HepG2 (cell line): Measurements from ENCODE around the gene BTBD19. TPM values are rescaled to one million over a fixed set of nuclear protein-coding genes. Genes with fewer than 3 reads are reported as not detected.

Experiments used
- ATAC-seq: fragments of 200-7000 bp; cut with Tn5 transposase; 3 replicates; pipeline ENCODE4 v1.9.1; 2020; ENCODE audit warnings: mild to moderate bottlenecking, moderate library complexity
- BruUV-seq: library from RNA; stranded (reverse); fragments of 400-500 nt; replicated peaks from 2 replicates; lab custom pipeline; 2021; lab: Mats Ljungman, UMichigan
- CTCF ChIA-PET: fragments of 300-600 bp; formaldehyde crosslinking; extraction: SDS; loops from one replicate; lab custom pipeline; 2021; ENCODE audit warnings: low total read pairs, inconsistent platforms, low intra/inter-chr PET ratio; lab: Yijun Ruan, JAX
- POLR2A ChIA-PET: fragments of 350-600 bp; sonication (Branson Sonifier 250); formaldehyde crosslinking; loops from one replicate; lab custom pipeline; 2020; ENCODE audit warnings: antibody characterized with exemption, inconsistent platforms; lab: Yijun Ruan, JAX
- DNase-seq: peaks from one replicate; pipeline ENCODE4 v3.0.0-alpha.2; 2015; ENCODE audit warnings: low spot score
- FAIRE-seq: peaks from 3 replicates; lab custom pipeline; 2011; peaks lifted over from hg19 to GRCh38; lab: Jason Lieb, UNC
- H2AFZ ChIP-seq: one replicate; pipeline ENCODE4 v1.6.1; 2011; ENCODE audit warnings: low read length, inconsistent platforms
- H3K27ac ChIP-seq: fragments of 300-600 bp; 3 replicates; pipeline ENCODE4 v1.8.0; 2011; ENCODE audit warnings: mixed run types, mild to moderate bottlenecking, mixed read lengths, low read length, inconsistent platforms; ENCODE audit not compliant: insufficient read depth; ENCODE audit errors: extremely low read length
- H3K27me3 ChIP-seq, 2 experiments: fragments of 200-600 bp in 1 of 2; 2 replicates in 1 of 2; 3 replicates in 1 of 2; pipeline versions ENCODE4 v1.6.0 to v1.8.0; 2011; ENCODE audit warnings: low read length in 2 of 2, mild to moderate bottlenecking in 2 of 2, moderate library complexity in 2 of 2, inconsistent platforms in 1 of 2; ENCODE audit not compliant: insufficient read depth in 2 of 2, control insufficient read depth in 1 of 2
- H3K36me3 ChIP-seq, 2 experiments: fragments of 200-600 bp in 1 of 2; replicated peaks in 1 of 2; 2 replicates in 1 of 2; 3 replicates in 1 of 2; pipeline versions ENCODE4 v1.5.1 to v1.8.0; 2011; ENCODE audit warnings: low read length in 2 of 2, inconsistent platforms in 1 of 2; ENCODE audit not compliant: insufficient read depth in 2 of 2, control insufficient read depth in 1 of 2
- H3K4me1 ChIP-seq: 2 replicates; pipeline ENCODE4 v1.5.1; 2012; ENCODE audit warnings: low read length, inconsistent platforms; ENCODE audit not compliant: insufficient read depth
- H3K4me2 ChIP-seq: 2 replicates; pipeline ENCODE4 v1.6.0; 2011; ENCODE audit warnings: low read depth, low read length, inconsistent platforms
- H3K4me3 ChIP-seq, 3 experiments: fragments of 200-600 bp in 1 of 3; sonication (generic), shearing (Covaris generic) in 1 of 3; replicated peaks in 1 of 3; 2 replicates each; pipeline ENCODE4 v1.5.1; 2011 to 2016; ENCODE audit warnings: low read length in 3 of 3, inconsistent platforms in 2 of 3, low read depth in 2 of 3, mild to moderate bottlenecking in 2 of 3, control low read depth in 1 of 3, mixed read lengths in 1 of 3; ENCODE audit not compliant: insufficient read depth in 1 of 3
- H3K79me2 ChIP-seq: one replicate; pipeline ENCODE4 v1.6.1; 2011; ENCODE audit warnings: low read length, inconsistent platforms; ENCODE audit not compliant: insufficient read depth
- H3K9ac ChIP-seq: 2 replicates; pipeline ENCODE4 v1.6.0; 2011; ENCODE audit warnings: mild to moderate bottlenecking, low read depth, low read length, inconsistent platforms; ENCODE audit not compliant: insufficient read depth
- H3K9me3 ChIP-seq: 2 replicates; pipeline ENCODE4 v1.5.1; 2012; ENCODE audit warnings: mild to moderate bottlenecking, low read length
- H4K20me1 ChIP-seq: 2 replicates; pipeline ENCODE4 v1.6.0; 2011; ENCODE audit warnings: inconsistent platforms, mild to moderate bottlenecking, low read length, moderate library complexity; ENCODE audit not compliant: insufficient read depth
- FIP1L1 ChIP-seq: fragments of 200-400 bp; formaldehyde crosslinking; IDR thresholded peaks from 2 replicates; pipeline ENCODE4 v1.6.1; 2018; ENCODE audit warnings: low read depth, mild to moderate bottlenecking, low read length, moderate library complexity, borderline replicate concordance; ENCODE audit not compliant: insufficient read depth
- GLI4 ChIP-seq: sonication (generic); formaldehyde crosslinking; IDR thresholded peaks from 2 replicates; pipeline ENCODE4 v1.5.1; 2020; ENCODE audit warnings: missing genetic modification reagents, mild to moderate bottlenecking, moderate library complexity, borderline replicate concordance
- KDM4B ChIP-seq: sonication (generic); formaldehyde crosslinking; IDR thresholded peaks from 2 replicates; pipeline ENCODE4 v1.4.0; 2020; ENCODE audit warnings: missing genetic modification reagents
- NR3C1 ChIP-seq: sonication (generic); formaldehyde crosslinking; IDR thresholded peaks from 2 replicates; pipeline ENCODE4 v1.4.0; 2020; ENCODE audit warnings: missing genetic modification reagents
- TBL1XR1 ChIP-seq: fragments of 150-350 bp; IDR thresholded peaks from 2 replicates; pipeline ENCODE4 v1.6.1; 2014; ENCODE audit warnings: borderline replicate concordance, low read length; ENCODE audit not compliant: partially characterized antibody
- TGIF2 ChIP-seq: IDR thresholded peaks from 2 replicates; pipeline ENCODE4 v1.6.1; 2016; ENCODE audit warnings: control low read depth, missing compliant biosample characterization
- ZFP1 ChIP-seq: IDR thresholded peaks from 2 replicates; pipeline ENCODE4 v1.6.1; 2016
- ZFP36 ChIP-seq: fragments of 150-350 bp; IDR thresholded peaks from 2 replicates; pipeline ENCODE4 v1.6.1; 2018; ENCODE audit warnings: borderline replicate concordance, low read length, low read depth; ENCODE audit not compliant: partially characterized antibody
- ZNF44 ChIP-seq: sonication (generic); formaldehyde crosslinking; IDR thresholded peaks from 2 replicates; pipeline ENCODE4 v1.5.1; 2020; ENCODE audit warnings: mild to moderate bottlenecking, missing genetic modification reagents
- ZNF883 ChIP-seq: sonication (generic); formaldehyde crosslinking; IDR thresholded peaks from 2 replicates; pipeline ENCODE4 v1.5.1; 2020; ENCODE audit warnings: mild to moderate bottlenecking, missing genetic modification reagents; ENCODE audit errors: not compliant biosample characterization
- ZSCAN9 ChIP-seq: IDR thresholded peaks from 2 replicates; pipeline ENCODE4 v1.6.1; 2016; ENCODE audit warnings: borderline replicate concordance
- WGBS: methylation state at CpG from one replicate; pipeline ENCODE4 v1.1.6; 2017; ENCODE audit warnings: low lambda C conversion rate; 5-methylcytosine and 5-hydroxymethylcytosine counted together
- in situ Hi-C: cut with HindIII; loops from 2 replicates; pipeline ENCODE4 v1.10.0; 2017; ENCODE audit warnings: low pct_unique_long_range_greater_than_20kb; ENCODE audit not compliant: extremely low pct_ligation_motif_present
- intact Hi-C: fragments of 100-400 bp; cut with micrococcal nuclease; formaldehyde crosslinking; loops from one replicate; pipeline ENCODE4 v1.10.0; 2022; ENCODE audit not compliant: unreplicated experiment
- polyA plus RNA-seq, 8 experiments: library from polyadenylated mRNA; depleted of rRNA in 3 of 8; stranded (reverse) in 7 of 8; unstranded in 1 of 8; fragments of >200 nt; fragmentation: Illumina TruSeq in 4 of 8; extraction: Trizol in 4 of 8; gene quantifications; 2 replicates each; pipeline versions ENCODE4 v1.2.1 to v1.2.3, GENCODE V29; 2011 to 2016; ENCODE audit warnings: low read depth in 4 of 8, missing spikeins in 1 of 8, mixed read lengths in 1 of 8; ENCODE audit not compliant: insufficient read depth in 1 of 8
- total RNA-seq, 5 experiments: library from RNA; depleted of rRNA; stranded (reverse); fragments of >200 nt; fragmentation: Illumina TruSeq; extraction: Trizol; gene quantifications; 2 replicates each; pipeline ENCODE4 v1.2.3, GENCODE V29; 2016; ENCODE audit warnings: low read depth in 1 of 5
- TF ChIP-seq, protein P1 (sequence below): sonication (generic); formaldehyde crosslinking; IDR thresholded peaks from 2 replicates; pipeline ENCODE4 v1.5.1; 2020; ENCODE audit warnings: missing genetic modification reagents, mild to moderate bottlenecking, borderline replicate concordance
- TF ChIP-seq, protein P2 (sequence below), 2 experiments: sonication (generic) in 1 of 2; formaldehyde crosslinking in 1 of 2; IDR thresholded peaks; 2 replicates each; pipeline versions ENCODE4 v1.6.1 to v1.9.0; 2014 to 2022; ENCODE audit warnings: antibody characterized with exemption in 1 of 2, borderline replicate concordance in 1 of 2, inconsistent platforms in 1 of 2, low read depth in 1 of 2, missing genetic modification reagents in 1 of 2
- TF ChIP-seq, protein P3 (sequence below): sonication (generic); formaldehyde crosslinking; IDR thresholded peaks from 2 replicates; pipeline ENCODE4 v1.4.0; 2020; ENCODE audit warnings: mild to moderate bottlenecking, missing genetic modification reagents

The BTBD19 gene
- total and polyA plus RNA-seq, 2 of the 13 experiments (the other 11 are each of a cell fraction or from before 2014, with no cell fraction given), result 2.7 to 6.7 TPM

DNA sequence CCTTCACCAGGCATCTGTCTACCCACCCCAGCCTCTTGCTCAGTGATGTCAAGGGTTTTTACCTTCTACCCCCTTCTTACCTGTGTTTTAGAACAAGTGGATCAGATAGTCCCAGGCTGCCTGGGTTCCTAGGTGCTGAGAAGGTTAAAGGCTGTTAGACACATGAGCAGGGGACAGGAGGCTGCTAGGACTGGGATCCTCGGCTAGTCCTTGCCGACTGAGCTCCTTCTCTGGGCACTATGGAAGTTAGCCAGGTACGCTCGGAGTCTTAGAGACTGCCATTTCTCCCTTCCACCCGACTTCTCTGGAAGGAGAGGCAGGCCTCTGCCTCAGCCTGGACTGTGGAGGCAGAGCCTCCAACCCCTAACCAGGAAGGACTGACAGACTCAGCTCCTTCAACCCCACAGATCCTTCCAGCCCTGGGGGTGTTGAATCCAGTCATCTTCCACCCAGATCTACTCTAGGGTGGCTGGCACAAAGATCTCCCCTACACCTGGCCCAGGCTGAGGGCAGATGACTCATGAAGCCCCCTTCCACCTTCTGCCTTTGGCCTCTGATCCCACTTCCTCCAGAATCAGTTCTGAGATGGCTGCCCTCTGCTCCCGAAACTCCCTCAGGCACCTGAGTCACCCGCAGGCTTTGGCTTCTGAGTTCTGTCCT lies 1.5 kb upstream of the BTBD19 start, which contains the start of gene DYNLT4:
Gene DYNLT4, minus strand, starts transcription at position 648 of the 660 bp plus-strand sequence. CDS start 683 bp downstream, outside the sequence.
- Histone ChIP-seq H3K36me3 (peaks cover 6 to 38% of the 10 kb centered on the region in 2 experiments; a peak in 4 of 5 replicates), H3K27me3 (no peaks in the 10 kb centered on the region), H3K4me3 (peak within 1 kb of the TSS; percentile 70 to 87 (median 78)), H2AFZ (no peak within 1 kb of the TSS), H3K4me1 (peaks cover 73% of the 10 kb centered on the region), H3K79me2 (peaks cover 14% of the 10 kb centered on the region), H3K27ac (peak within 1 kb of the TSS; percentile 100), H3K9ac (peak within 1 kb of the TSS; percentile 99), H4K20me1 (0 out of 2 replicates have a peak, but pooled peaks cover 6% of the 10 kb centered on the region), H3K4me2 (peak within 1 kb of the TSS; percentile 98), H3K9me3 (no peaks in the 10 kb centered on the region)
- in situ Hi-C loops, result no loop called here
- CTCF ChIA-PET, result no interaction called here
- FAIRE-seq, result no peak
- BruUV-seq, result TSS peak; percentile 78
- peak; percentile 0; the same call in 2 of the 3 replicates for ATAC-seq
- 0% methylated on average over 1 of the region's 7 CpGs for WGBS
- POLR2A ChIA-PET, result interaction anchor here (1.2 to 12.9 kb wide), 12 partner anchors 8 to 497 kb away, joined by 5 to 570 read pairs (median 24); partner anchors contain the start of genes BEST4, HECTD3, PLK3 and PTCH2
- intact Hi-C loops, result no loop called here
- DNase-seq, result no peak
- no peak for TF ChIP-seq ZSCAN9 (CRISPR knock-in tag)
- TF ChIP-seq ZNF44 (CRISPR knock-in tag), result no peak
- no peak for TF ChIP-seq ZFP1 (CRISPR knock-in tag)
- no peak for TF ChIP-seq ZNF883 (CRISPR knock-in tag)
- no peak for TF ChIP-seq KDM4B
- TF ChIP-seq, protein P1, sequence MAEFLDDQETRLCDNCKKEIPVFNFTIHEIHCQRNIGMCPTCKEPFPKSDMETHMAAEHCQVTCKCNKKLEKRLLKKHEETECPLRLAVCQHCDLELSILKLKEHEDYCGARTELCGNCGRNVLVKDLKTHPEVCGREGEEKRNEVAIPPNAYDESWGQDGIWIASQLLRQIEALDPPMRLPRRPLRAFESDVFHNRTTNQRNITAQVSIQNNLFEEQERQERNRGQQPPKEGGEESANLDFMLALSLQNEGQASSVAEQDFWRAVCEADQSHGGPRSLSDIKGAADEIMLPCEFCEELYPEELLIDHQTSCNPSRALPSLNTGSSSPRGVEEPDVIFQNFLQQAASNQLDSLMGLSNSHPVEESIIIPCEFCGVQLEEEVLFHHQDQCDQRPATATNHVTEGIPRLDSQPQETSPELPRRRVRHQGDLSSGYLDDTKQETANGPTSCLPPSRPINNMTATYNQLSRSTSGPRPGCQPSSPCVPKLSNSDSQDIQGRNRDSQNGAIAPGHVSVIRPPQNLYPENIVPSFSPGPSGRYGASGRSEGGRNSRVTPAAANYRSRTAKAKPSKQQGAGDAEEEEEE, result no peak
- no peak for TF ChIP-seq FIP1L1
- no peak for TF ChIP-seq GLI4
- TF ChIP-seq NR3C1 (CRISPR knock-in tag), result no peak
- TF ChIP-seq, protein P2, sequence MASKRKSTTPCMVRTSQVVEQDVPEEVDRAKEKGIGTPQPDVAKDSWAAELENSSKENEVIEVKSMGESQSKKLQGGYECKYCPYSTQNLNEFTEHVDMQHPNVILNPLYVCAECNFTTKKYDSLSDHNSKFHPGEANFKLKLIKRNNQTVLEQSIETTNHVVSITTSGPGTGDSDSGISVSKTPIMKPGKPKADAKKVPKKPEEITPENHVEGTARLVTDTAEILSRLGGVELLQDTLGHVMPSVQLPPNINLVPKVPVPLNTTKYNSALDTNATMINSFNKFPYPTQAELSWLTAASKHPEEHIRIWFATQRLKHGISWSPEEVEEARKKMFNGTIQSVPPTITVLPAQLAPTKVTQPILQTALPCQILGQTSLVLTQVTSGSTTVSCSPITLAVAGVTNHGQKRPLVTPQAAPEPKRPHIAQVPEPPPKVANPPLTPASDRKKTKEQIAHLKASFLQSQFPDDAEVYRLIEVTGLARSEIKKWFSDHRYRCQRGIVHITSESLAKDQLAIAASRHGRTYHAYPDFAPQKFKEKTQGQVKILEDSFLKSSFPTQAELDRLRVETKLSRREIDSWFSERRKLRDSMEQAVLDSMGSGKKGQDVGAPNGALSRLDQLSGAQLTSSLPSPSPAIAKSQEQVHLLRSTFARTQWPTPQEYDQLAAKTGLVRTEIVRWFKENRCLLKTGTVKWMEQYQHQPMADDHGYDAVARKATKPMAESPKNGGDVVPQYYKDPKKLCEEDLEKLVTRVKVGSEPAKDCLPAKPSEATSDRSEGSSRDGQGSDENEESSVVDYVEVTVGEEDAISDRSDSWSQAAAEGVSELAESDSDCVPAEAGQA (IDR thresholded peaks at IDR 0.05; ENCODE audit: low read depth), result no peak
- TF ChIP-seq, protein P2 (CRISPR knock-in tag; IDR thresholded peaks at IDR 0.05; ENCODE audit: borderline replicate concordance), result no peak
- TF ChIP-seq ZFP36, result no peak
- TF ChIP-seq TGIF2 (CRISPR knock-in tag), result no peak
- TF ChIP-seq, protein P3, sequence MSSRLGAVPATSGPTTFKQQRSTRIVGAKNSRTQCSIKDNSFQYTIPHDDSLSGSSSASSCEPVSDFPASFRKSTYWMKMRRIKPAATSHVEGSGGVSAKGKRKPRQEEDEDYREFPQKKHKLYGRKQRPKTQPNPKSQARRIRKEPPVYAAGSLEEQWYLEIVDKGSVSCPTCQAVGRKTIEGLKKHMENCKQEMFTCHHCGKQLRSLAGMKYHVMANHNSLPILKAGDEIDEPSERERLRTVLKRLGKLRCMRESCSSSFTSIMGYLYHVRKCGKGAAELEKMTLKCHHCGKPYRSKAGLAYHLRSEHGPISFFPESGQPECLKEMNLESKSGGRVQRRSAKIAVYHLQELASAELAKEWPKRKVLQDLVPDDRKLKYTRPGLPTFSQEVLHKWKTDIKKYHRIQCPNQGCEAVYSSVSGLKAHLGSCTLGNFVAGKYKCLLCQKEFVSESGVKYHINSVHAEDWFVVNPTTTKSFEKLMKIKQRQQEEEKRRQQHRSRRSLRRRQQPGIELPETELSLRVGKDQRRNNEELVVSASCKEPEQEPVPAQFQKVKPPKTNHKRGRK, result no peak
- TF ChIP-seq TBL1XR1, result no peak
